ENCODE data around the gene LYPD3.

DNA sequence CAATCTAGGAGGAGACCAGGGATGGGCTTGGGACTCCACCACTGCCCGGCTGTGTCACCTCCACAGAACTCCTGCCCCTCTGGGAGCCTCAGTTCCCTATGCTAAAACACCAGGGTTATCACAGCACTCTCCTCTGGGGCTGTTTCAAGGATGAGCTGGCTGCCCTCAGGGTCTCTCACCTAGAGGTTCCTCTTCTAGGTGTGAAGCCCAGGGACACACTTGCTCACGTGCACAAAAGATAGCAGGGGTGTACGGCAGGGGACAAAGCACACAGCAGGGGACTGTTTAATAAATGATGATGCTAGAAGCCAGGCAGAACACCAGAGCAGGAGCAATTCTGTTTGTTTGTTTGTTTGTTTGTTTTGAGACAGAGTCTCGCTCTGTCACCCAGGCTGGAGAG, 16.8 kb upstream of the LYPD3 start:
- TF ChIP-seq POLR2A (IDR thresholded peaks at IDR 0.05; ENCODE audit: extremely low read depth, insufficient read length) (no peak), CTCF (IDR thresholded peaks at IDR 0.05; ENCODE audit: low read depth, low read length) (no peak), MAX (IDR thresholded peaks at IDR 0.05; ENCODE audit: low read depth, low read length) (no peak), MYC (IDR thresholded peaks at IDR 0.05; ENCODE audit: low read depth, low read length) (no peak)
